HT-29 (cell line): ENCODE results near the gene CD300LG. TPM values are rescaled to one million over a fixed set of nuclear protein-coding genes. Genes with fewer than 3 reads are reported as not detected.
"Not testable (repeated sequence)": the region's sequence is repeated elsewhere in the genome, so short reads cannot be mapped to it uniquely, and the experiment has no call there.

Source experiments
- DNase-seq: peaks from one replicate; pipeline ENCODE4 v3.0.0-alpha.2; 2015; ENCODE audit warnings: low spot score
- total RNA-seq: library from RNA; depleted of rRNA; stranded (reverse); fragments of >200 nt; shearing (Covaris generic); gene quantifications from 2 replicates; pipeline ENCODE4 v1.2.3, GENCODE V29; 2014; rRNA removed

The CD300LG gene
- total RNA-seq, result not detected in 2 replicates

GRCh38 chr17:43846963-43847371 is at the start of gene CD300LG:
Gene CD300LG (plus strand): TSS chr17:43847176. CDS start chr17:43847217, 41 bp downstream.
- DNase-seq, result no peak

- DNase-seq, result not testable (repeated sequence)
Observed at GRCh38 chr17:43798024-43798423, 49.0 kb upstream of the CD300LG start.

GRCh38 chr17:43799047-43799446 is 47.9 kb upstream of the CD300LG start:
- no peak for DNase-seq

- DNase-seq, result no peak
Observed at GRCh38 chr17:43800736-43801135, 46.2 kb upstream of the CD300LG start.

GRCh38 chr17:43801844-43802243 is 45.1 kb upstream of the CD300LG start:
- DNase-seq, result no peak

GRCh38 chr17:43803758-43804157 is 43.2 kb upstream of the CD300LG start:
- DNase-seq, result no peak

- no peak for DNase-seq
Observed at GRCh38 chr17:43805117-43805516, 41.9 kb upstream of the CD300LG start.

- no peak for DNase-seq
Observed at GRCh38 chr17:43808076-43808475, 38.9 kb upstream of the CD300LG start.

- no peak for DNase-seq
Observed at GRCh38 chr17:43809121-43809520, 37.9 kb upstream of the CD300LG start.

- DNase-seq, result no peak
Observed at GRCh38 chr17:43810226-43810715, 36.7 kb upstream of the CD300LG start.

GRCh38 chr17:43810823-43811222 is 36.2 kb upstream of the CD300LG start:
- DNase-seq, result no peak

GRCh38 chr17:43812396-43813265 is 34.3 kb upstream of the CD300LG start:
- no peak for DNase-seq

GRCh38 chr17:43813386-43813785 is 33.6 kb upstream of the CD300LG start:
- no peak for DNase-seq

- DNase-seq, result no peak
Observed at GRCh38 chr17:43814026-43814425, 33.0 kb upstream of the CD300LG start.

- no peak for DNase-seq
Observed at GRCh38 chr17:43814714-43815113, 32.3 kb upstream of the CD300LG start.

GRCh38 chr17:43816336-43817320 is 30.3 kb upstream of the CD300LG start:
- no peak for DNase-seq

- DNase-seq, result no peak
Observed at GRCh38 chr17:43817826-43818225, 29.1 kb upstream of the CD300LG start.

- DNase-seq, result no peak
Observed at GRCh38 chr17:43818966-43819365, 28.0 kb upstream of the CD300LG start.

GRCh38 chr17:43820759-43821158 is 26.2 kb upstream of the CD300LG start:
- no peak for DNase-seq

GRCh38 chr17:43822570-43823190 is 24.3 kb upstream of the CD300LG start:
- no peak for DNase-seq

- no peak for DNase-seq
Observed at GRCh38 chr17:43823350-43824084, 23.5 kb upstream of the CD300LG start.
